B cell (primary cell): Measurements from ENCODE around the gene LSP1. TPM values are rescaled to one million over a fixed set of nuclear protein-coding genes. Genes with fewer than 3 reads are reported as not detected.

Source experiments
- ATAC-seq: fragments of 200-7000 bp; cut with Tn5 transposase; one replicate; pipeline ENCODE4 v1.10.0; 2021; ENCODE audit warnings: low read depth, mild to moderate bottlenecking, moderate number of reproducible peaks, moderate library complexity
- CTCF ChIA-PET: fragments of 350-600 bp; sonication (Branson Sonifier 250); formaldehyde crosslinking; loops from one replicate; lab custom pipeline; 2021; ENCODE audit warnings: antibody characterized with exemption, inconsistent platforms; lab: Charles Lee
- POLR2A ChIA-PET: fragments of 350-600 bp; sonication (Branson Sonifier 250); formaldehyde crosslinking; loops from one replicate; lab custom pipeline; 2021; ENCODE audit warnings: antibody characterized with exemption; lab: Charles Lee
- DNase-seq: peaks from one replicate; pipeline ENCODE4 v3.0.0; 2013
- H2AFZ ChIP-seq: 2 replicates; pipeline ENCODE4 v1.6.1; 2012; ENCODE audit warnings: mild to moderate bottlenecking, low read depth, low read length; ENCODE audit not compliant: insufficient read depth, poor library complexity, severe bottlenecking
- H3K27ac ChIP-seq, 2 donors: 1 replicate in 1 of 2; 2 replicates in 1 of 2; pipeline ENCODE4 v1.5.1; 2012 to 2013; ENCODE audit warnings: low read length in 2 of 2, mild to moderate bottlenecking in 2 of 2, moderate library complexity in 1 of 2
- H3K27me3 ChIP-seq, 4 experiments: fragments of 200-600 bp in 1 of 4; sonication (generic) in 1 of 4; replicated peaks in 1 of 4; 1 replicate in 2 of 4; 2 replicates in 2 of 4; pipeline versions ENCODE4 v1.6.1 to v1.7.0; 2013 to 2016; ENCODE audit warnings: low read length in 3 of 4, mild to moderate bottlenecking in 2 of 4, mixed read lengths in 1 of 4, moderate library complexity in 1 of 4; ENCODE audit not compliant: insufficient read depth in 4 of 4, control insufficient read depth in 3 of 4; ENCODE audit errors: control extremely low read depth in 1 of 4
- H3K36me3 ChIP-seq, 2 experiments: replicated peaks in 1 of 2; 1 replicate in 1 of 2; 2 replicates in 1 of 2; pipeline versions ENCODE4 v1.6.1 to v1.7.1; 2013; ENCODE audit warnings: low read length in 1 of 2; ENCODE audit not compliant: insufficient read depth in 2 of 2, control insufficient read depth in 1 of 2; ENCODE audit errors: control extremely low read depth in 1 of 2, extremely low read depth in 1 of 2
- H3K4me1 ChIP-seq, 2 donors: fragments of 200-600 bp in 1 of 2; sonication (generic) in 1 of 2; 1 replicate in 1 of 2; 2 replicates in 1 of 2; pipeline versions ENCODE4 v1.5.1 to v1.6.1; 2013 to 2017; ENCODE audit warnings: low read length in 2 of 2; ENCODE audit not compliant: control insufficient read depth in 2 of 2, insufficient read depth in 2 of 2
- H3K4me2 ChIP-seq: replicated peaks from 2 replicates; pipeline ENCODE3; 2012; ENCODE audit warnings: mild to moderate bottlenecking, low read depth, low read length; ENCODE audit not compliant: poor library complexity, severe bottlenecking
- H3K4me3 ChIP-seq, 5 experiments: fragments of 200-600 bp in 1 of 5; sonication (generic) in 1 of 5; 1 replicate in 3 of 5; 2 replicates in 2 of 5; pipeline versions ENCODE4 v1.5.1 to v1.7.0; 2011 to 2016; ENCODE audit warnings: low read length in 4 of 5, mild to moderate bottlenecking in 4 of 5, low read depth in 2 of 5, control low read depth in 1 of 5, moderate library complexity in 1 of 5; ENCODE audit not compliant: insufficient read depth in 1 of 5; ENCODE audit errors: control extremely low read depth in 1 of 5, extremely low read depth in 1 of 5
- H3K79me2 ChIP-seq: fragments of 200-600 bp; sonication (generic); one replicate; pipeline ENCODE4 v1.6.0; 2016; ENCODE audit warnings: low read length; ENCODE audit not compliant: control insufficient read depth, insufficient read depth
- H3K9ac ChIP-seq: fragments of 200-600 bp; sonication (generic); 2 replicates; pipeline ENCODE4 v1.6.1; 2017; ENCODE audit warnings: mild to moderate bottlenecking, low read length, moderate library complexity
- H3K9me3 ChIP-seq, 3 donors: one replicate each; pipeline versions ENCODE4 v1.6.1 to v1.7.1; 2013; ENCODE audit warnings: low read length in 2 of 3; ENCODE audit not compliant: control insufficient read depth in 2 of 3, insufficient read depth in 1 of 3; ENCODE audit errors: control extremely low read depth in 1 of 3
- H4K20me1 ChIP-seq: 2 replicates; pipeline ENCODE4 v1.6.0; 2012; ENCODE audit warnings: mild to moderate bottlenecking, low read length; ENCODE audit not compliant: insufficient read depth, control insufficient read depth, poor library complexity, severe bottlenecking
- H3K27ac Mint-ChIP-seq: one replicate; pipeline ENCODE4 v1.8.0; 2021; ENCODE audit warnings: mixed read lengths
- H3K27me3 Mint-ChIP-seq: one replicate; pipeline ENCODE4 v1.8.0; 2021; ENCODE audit warnings: mixed read lengths
- H3K4me1 Mint-ChIP-seq: one replicate; pipeline ENCODE4 v1.8.0; 2021; ENCODE audit warnings: mixed read lengths
- H3K4me3 Mint-ChIP-seq: one replicate; pipeline ENCODE4 v1.8.0; 2021; ENCODE audit warnings: mixed read lengths
- H3K9me3 Mint-ChIP-seq: one replicate; pipeline ENCODE4 v1.8.0; 2022; ENCODE audit warnings: mixed read lengths; ENCODE audit not compliant: insufficient read depth
- EZH2 ChIP-seq: IDR thresholded peaks from 2 replicates; pipeline ENCODE4 v1.6.1; 2012; ENCODE audit warnings: borderline replicate concordance, low read depth, mild to moderate bottlenecking, moderate library complexity, low read length; ENCODE audit not compliant: insufficient read depth, poor library complexity, severe bottlenecking
- WGBS: methylation state at CpG from one replicate; pipeline ENCODE4 v1.1.5; 2013; ENCODE audit warnings: missing lambda C conversion rate; ENCODE audit not compliant: insufficient coverage; 5-methylcytosine and 5-hydroxymethylcytosine counted together
- intact Hi-C: fragments of 100-400 bp; cut with micrococcal nuclease; formaldehyde crosslinking; loops from one replicate; pipeline ENCODE4 v1.10.0; 2022
- polyA plus RNA-seq: library from polyadenylated mRNA; depleted of rRNA; stranded (reverse); fragments of >200 nt; gene quantifications from 2 replicates; pipeline ENCODE4 v1.2.3, GENCODE V29; 2012
- total RNA-seq, 2 donors: library from RNA; stranded (reverse); fragments of 120-200 nt in 1 of 2; gene quantifications; 1 replicate in 1 of 2; 2 replicates in 1 of 2; pipeline versions ENCODE4 v1.2.3 to v1.2.4, GENCODE V29; 2013 to 2022
- TF ChIP-seq, protein P1 (sequence below): fragments of 200-600 bp; IDR thresholded peaks from one replicate; pipeline ENCODE4 v1.8.0; 2022; ENCODE audit warnings: antibody characterized with exemption, mild to moderate bottlenecking

The LSP1 gene
- total and polyA plus RNA-seq, 2 donors (not counting 1 experiment from before 2014, with no cell fraction given): 249 to 446 TPM

DNA sequence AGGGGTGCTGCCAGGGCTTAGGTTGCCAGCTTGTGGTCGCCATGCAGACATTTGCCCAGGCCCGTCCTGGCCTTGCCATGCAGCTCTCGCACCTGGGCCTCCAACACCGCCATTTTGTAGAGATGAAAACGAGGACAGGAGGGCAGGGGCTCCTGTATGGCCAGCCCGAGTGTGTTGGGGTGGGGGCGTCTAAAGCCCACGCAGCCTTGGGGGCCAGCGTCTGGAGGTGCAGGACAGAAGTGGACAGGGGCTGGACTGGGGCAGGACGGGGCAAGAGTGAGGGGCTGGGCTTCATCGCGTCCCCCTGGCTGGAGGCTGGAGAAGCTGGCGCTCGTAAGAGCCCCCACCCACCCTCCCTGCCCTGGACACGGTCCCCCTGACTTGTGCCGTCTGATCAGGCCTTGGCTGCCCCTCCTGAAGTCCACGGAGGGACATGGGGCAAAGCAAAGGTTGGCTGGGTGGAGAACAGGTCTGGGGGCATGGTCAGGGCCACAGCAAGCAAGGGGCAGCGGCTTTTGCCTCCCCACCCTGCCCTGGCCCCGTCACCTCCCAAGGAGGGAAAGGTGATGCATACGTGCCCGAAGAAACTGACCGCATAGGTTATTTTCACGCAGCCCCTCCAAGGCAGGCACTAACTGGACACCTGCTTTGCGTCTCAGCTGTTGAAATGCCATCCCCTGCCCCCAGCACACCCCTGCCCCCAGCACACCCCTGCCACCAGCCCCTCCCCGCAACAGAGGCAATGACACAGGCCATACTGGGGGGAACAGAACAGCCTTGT, 67.4 kb downstream of the LSP1 start:
- CTCF ChIA-PET: interaction anchor here (1.5 to 3.3 kb wide), 2 partner anchors 88 to 231 kb away, joined by 4 to 15 read pairs; no protein-coding TSS in a partner anchor
- Histone ChIP-seq H2AFZ (no peak overlapping the region), H3K27me3 (peaks cover 0 to 19% (median 8%) of the 10 kb centered on the region in 4 experiments), H4K20me1 (no peaks in the 10 kb centered on the region), H3K4me3 (no peak overlapping the region), H3K4me2 (no peak overlapping the region), H3K79me2 (no peaks in the 10 kb centered on the region), H3K4me1 (peaks cover 0 to 5% of the 10 kb centered on the region in 2 donors), H3K9ac (no peak overlapping the region), H3K9me3 (no peaks in the 10 kb centered on the region), H3K36me3 (no peaks in the 10 kb centered on the region), H3K27ac (no peak overlapping the region)
- POLR2A ChIA-PET: interaction anchor here (1.2 kb wide), 1 partner anchor 69 kb away, joined by 5 read pairs; no protein-coding TSS in a partner anchor
- no peak for ATAC-seq
- H3K27me3 Mint-ChIP-seq: peaks cover 16% of the 10 kb centered on the region
- no peak overlapping the region for H3K27ac Mint-ChIP-seq
- no peak overlapping the region for H3K4me3 Mint-ChIP-seq
- H3K4me1 Mint-ChIP-seq: peaks cover 13% of the 10 kb centered on the region
- H3K9me3 Mint-ChIP-seq: no peaks in the 10 kb centered on the region
- WGBS: 95% methylated on average over 13 of the region's 25 CpGs
- DNase-seq: no peak
- intact Hi-C loops: no loop called here
- TF ChIP-seq, protein P1, sequence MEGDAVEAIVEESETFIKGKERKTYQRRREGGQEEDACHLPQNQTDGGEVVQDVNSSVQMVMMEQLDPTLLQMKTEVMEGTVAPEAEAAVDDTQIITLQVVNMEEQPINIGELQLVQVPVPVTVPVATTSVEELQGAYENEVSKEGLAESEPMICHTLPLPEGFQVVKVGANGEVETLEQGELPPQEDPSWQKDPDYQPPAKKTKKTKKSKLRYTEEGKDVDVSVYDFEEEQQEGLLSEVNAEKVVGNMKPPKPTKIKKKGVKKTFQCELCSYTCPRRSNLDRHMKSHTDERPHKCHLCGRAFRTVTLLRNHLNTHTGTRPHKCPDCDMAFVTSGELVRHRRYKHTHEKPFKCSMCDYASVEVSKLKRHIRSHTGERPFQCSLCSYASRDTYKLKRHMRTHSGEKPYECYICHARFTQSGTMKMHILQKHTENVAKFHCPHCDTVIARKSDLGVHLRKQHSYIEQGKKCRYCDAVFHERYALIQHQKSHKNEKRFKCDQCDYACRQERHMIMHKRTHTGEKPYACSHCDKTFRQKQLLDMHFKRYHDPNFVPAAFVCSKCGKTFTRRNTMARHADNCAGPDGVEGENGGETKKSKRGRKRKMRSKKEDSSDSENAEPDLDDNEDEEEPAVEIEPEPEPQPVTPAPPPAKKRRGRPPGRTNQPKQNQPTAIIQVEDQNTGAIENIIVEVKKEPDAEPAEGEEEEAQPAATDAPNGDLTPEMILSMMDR: no peak
- no peak for TF ChIP-seq EZH2
